Measurements from ENCODE around the gene MYO5C.

GRCh38 chr15:52337198-52337853 lies 41.7 kb upstream of the MYO5C start:
- TF ChIP-seq CTCF (IDR thresholded peaks at IDR 0.05) (no peak), POLR2A (IDR thresholded peaks at IDR 0.05) (no peak)

Data from testis (tissue), 2 donors.